HG03460 (cell line): ENCODE measurements around the gene SOAT1.
"Not testable (repeated sequence)": the region's sequence is repeated elsewhere in the genome, so short reads cannot be mapped to it uniquely, and the experiment has no call there.

Source experiments
- ATAC-seq: cut with Tn5 transposase; IDR thresholded peaks from one replicate; pipeline ENCODE4 v1.9.1; 2021; ENCODE audit not compliant: unreplicated experiment

Gene SOAT1

GRCh38 chr1:179342740-179343404, 49.3 kb downstream of the SOAT1 start:
- ATAC-seq, result no peak

GRCh38 chr1:179351281-179351680, 57.7 kb downstream of the SOAT1 start:
- no peak for ATAC-seq

- ATAC-seq, result no peak
Measured at GRCh38 chr1:179352236-179352635, 58.6 kb downstream of the SOAT1 start.

- ATAC-seq, result no peak
Measured at GRCh38 chr1:179353546-179353945, 59.9 kb downstream of the SOAT1 start.

DNA sequence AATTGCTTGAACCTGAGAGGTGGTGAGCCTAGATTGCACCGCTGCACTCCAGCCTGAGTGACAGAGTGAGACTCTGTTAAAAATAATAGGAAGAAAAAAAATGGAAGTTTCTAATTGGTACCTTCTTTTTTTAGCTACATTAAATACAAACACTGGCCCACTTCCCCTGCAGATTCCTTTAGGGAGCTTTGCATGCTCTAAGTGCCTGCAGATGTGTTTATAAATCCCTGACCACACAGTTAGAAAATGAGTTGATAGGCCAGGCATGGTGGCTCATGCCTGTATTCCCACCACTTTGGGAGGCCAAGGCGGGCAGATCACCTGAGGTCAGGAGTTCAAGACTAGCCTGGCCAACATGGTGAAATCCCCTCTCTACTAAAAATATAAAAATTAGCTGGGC, 68.0 kb downstream of the SOAT1 start:
- ATAC-seq, result not testable (repeated sequence)

DNA sequence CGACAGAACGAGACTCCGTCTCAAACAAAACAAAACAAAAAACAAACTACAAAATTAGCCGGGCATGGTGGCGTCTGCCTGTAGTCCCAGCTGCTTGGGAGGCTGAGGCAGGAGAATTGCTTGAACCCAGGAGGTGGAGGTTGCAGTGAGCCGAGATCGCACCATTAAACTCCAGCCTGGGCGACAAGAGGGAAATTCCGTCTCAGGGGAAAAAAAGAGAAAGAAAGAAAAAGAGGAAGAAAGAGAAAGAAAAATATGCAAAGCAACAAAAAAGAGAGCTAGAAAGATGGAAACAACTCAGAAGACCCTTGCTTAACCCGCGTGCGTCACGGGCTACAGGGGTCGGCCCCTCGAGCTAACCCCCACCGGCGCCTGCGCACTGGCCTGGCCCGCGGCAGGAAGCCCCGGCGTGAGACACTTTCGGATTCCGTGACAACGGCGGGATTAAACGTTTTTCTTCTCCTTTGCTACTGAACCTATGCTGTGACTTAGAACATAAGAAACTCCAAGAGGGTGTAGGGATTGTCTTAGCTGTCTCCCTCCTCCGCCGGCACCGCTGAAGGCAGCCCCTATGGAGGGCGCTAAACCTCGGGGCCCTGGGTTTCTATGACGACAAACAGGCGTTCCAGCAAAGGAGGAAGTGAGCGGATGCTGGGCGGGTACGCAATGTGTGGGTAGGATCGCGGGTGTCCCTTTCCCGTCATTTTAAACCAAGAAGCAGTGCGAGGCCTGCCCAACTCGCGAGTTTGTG, 71.9 kb downstream of the SOAT1 start, which contains the start of gene AXDND1:
Gene AXDND1, plus strand, starts transcription at position 630 of the 751 bp plus-strand sequence. CDS start 539 bp downstream, outside the sequence.
- peak; percentile 98 for ATAC-seq

DNA sequence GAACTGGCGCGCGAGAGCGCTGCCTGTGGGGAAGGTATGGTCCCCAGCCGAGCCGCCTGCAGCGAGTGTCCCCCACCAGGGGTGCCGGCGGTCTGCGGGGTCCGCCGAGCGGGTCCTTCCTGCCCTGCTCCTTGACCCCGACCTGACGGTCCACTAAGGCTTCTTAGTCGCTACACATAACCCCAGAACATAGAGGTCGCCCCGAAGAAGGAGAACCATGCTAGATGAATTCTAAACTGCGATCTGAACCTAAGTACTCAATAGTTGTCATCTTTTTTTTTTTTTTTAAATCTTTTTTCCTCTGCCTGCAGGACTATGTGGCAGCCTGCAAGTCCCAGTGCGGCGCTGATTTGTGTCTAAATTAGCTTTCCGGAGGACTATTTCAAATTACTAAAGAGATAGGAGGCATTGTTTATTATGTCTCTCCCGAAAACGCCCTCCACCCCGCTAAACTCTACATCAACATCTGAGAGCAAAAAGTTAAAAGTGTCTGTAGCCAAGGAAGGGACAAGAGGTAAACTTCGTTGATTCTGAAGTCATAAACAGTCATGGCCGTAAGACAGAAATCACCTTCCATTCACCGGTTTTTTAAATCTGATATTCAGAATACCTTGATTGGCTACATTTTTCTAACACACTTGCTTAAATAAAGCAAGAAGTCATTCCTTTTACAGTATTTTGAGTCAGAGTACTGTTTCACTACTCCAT, 72.7 kb downstream of the SOAT1 start:
- ATAC-seq, result peak; percentile 29

DNA sequence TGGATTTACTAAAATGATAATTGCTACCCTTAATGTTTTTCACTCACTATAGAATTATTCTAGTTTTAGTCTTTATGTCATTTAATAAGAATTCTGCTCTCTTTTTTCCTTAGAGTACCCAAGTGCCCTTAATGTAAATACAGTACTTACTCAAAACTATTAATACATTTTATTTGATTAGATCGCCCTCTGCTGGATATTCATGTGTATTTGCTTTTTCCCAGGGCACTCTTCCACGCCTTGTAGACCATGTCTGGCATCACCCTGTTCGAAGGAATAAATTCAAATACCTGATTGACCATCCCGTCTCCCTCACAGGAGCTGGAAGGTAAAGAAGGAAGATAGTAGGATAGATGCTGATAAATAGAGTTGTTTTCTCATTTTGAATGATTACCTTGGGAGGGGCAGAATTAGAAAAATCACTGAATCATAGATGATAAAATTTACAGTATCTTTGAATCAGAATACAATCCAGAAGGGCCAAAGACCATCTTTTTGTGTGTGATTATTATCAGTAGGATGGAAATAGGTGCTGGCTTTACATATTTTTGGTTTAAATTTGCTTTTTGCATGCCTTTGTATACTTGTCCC, 76.2 kb downstream of the SOAT1 start:
- no peak for ATAC-seq

DNA sequence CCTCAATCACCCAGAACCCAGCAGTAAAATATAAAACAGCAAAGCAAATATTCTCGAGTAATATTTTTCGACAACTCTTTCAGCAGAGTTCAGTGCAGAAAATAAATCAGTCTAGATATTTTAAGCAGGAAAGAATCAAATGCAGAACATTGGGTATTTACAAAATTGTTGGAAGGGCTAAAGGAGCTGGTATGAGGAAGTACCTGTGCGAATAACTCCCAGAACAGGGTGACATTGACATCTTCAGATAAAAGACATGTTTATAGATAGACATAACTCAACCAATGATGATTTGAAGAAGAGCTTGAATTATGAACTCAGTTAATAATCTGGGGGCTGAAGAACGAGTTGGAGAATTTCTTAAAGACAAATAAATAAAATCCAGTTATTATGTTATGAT, 78.6 kb downstream of the SOAT1 start:
- no peak for ATAC-seq

DNA sequence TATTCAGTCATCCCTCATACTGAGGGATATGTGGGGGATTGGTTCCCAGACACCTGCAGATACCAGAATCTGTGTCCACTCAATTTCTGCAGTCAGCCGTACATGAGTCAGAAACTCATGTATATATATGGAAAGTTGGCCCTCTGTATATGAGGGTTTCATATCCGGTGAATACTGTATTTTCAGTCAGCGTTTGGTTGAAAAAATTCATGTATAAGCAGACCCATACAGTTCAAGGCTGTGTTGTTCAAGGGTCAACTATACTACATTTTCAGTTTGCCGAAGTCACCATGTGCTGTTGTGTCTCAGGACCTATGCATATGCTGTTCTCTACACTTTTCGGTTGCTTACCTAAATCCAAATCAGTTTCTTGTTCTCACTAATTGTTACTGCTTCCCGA, 82.6 kb downstream of the SOAT1 start:
- no peak for ATAC-seq

- ATAC-seq, result no peak
Measured at GRCh38 chr1:179380299-179380698, 86.7 kb downstream of the SOAT1 start.

DNA sequence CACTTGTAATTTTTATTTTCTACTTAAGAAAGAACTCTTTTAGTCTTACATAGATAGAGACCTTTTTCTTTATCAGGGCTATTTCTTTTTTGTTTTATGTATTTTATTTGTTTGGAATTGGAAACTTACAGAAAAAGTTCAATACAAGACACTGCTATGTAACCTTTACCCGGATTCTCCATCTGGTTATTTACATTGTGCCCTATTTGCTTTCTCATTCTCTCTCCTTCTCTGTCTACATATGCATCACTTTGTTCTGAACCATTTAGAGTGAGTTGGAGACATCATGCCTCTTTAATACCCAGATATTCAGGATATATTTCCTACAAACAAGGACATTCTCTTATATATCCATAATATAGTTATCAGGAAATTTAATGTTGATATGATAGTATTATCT, 90.4 kb downstream of the SOAT1 start:
- no peak for ATAC-seq

DNA sequence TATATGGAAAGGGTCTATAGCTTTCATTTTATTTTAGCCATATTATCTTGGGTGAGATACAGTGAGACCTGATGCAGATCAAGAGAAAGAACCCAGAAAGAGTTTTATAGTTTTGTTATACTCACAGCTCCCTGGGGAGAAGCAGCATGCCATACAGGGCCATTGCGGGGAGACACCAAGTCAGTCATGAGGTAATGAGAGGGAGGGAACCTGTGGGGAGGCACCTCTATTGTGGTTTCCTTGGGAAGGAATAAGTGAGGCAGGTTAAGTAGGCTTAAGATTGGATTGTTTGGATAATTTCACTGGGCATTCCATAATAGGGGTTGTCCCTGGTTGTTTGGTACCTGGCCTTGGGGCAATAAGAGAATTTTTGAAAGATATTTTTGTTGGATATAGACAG, 91.9 kb downstream of the SOAT1 start:
- no peak for ATAC-seq

- no peak for ATAC-seq
Measured at GRCh38 chr1:179393721-179394120, 100.1 kb downstream of the SOAT1 start.

DNA sequence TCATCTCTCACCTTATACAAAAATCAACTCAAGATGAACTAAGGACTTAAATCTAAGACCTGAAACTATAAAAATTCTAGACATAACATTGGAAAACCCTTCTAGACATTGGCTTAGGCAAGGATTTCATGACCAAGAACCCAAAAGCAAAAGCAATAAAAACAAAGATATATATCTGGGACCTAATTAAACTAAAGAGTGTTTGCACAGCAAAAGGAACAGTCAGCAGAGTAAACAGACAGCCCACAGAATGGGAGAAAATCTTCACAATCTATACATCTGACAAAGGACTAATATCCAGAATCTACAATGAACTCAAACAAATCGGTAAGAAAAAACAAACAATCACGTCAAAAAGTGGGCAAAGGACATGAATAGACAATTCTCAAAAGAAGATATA, 105.8 kb downstream of the SOAT1 start:
- ATAC-seq, result not testable (repeated sequence)
